ENCODE data around the gene ATOH8.
"Not testable (repeated sequence)": the region's sequence is repeated elsewhere in the genome, so short reads cannot be mapped to it uniquely, and the experiment has no call there.

ATOH8 gene

GRCh38 chr2:85753525-85754312 lies at the start of gene ATOH8:
ATOH8 (plus strand) TSS chr2:85753991; CDS start chr2:85754190, 199 bp downstream.
- peak; percentile 14 for DNase-seq

DNA sequence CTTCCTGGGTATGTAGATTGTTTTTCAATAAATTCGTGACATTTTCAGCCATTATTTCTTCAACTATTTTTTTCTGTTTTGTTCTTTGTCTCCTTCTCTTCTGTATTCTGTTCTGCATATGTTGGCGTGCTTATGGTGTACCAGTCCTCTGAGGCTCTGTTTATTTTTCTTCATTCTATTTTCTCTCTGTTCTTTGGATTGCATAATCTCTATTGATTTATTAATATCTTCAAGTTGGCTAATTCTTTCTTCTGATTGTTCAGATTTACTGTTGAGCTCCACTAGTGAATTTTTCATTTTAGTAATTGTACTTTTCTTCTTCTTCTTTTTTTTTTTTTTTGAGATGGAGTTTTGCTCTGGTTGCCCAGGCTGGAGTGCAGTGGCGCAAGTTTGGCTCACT lies 49.8 kb upstream of the ATOH8 start:
- DNase-seq = no peak

GRCh38 chr2:85704800-85705679 lies 48.8 kb upstream of the ATOH8 start:
- no peak for DNase-seq

DNA sequence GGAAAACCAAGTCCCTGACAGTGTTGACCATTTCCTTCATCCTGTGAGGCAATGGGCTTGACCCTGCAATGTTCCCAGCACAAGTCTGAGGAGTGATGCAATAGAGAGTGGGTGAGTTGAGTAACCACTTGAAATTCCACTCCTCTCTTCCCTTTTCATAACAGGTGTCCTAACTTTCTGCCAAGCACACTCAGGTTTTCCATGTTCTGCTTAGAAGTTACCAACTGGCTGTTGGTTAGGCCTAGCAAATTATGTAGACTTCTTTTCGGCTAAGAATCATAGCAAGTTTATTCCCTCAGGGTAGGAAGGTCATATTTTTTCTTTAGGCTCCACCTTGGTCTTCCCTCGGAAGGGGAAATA lies 48.1 kb upstream of the ATOH8 start:
- DNase-seq = no peak

DNA sequence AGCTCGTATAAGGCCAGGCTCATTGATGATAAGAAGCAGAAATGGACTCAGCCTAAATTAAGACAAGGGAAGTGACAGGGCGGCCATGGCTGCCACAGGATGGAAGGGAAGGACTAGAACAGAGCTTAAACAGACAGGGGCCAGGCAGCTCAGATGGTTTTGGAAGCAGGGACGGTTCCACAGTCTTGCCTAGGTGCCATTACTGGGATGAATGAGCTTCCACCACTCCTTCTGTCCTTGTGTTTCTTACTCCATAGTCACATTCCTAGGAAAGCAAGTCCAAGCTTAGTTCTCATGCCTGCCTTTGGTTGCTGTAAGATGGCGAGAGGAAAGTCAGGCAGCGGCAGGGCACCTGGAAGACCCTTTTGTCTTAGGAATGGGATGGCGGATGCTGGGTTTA lies 47.7 kb upstream of the ATOH8 start:
- no peak for DNase-seq

DNA sequence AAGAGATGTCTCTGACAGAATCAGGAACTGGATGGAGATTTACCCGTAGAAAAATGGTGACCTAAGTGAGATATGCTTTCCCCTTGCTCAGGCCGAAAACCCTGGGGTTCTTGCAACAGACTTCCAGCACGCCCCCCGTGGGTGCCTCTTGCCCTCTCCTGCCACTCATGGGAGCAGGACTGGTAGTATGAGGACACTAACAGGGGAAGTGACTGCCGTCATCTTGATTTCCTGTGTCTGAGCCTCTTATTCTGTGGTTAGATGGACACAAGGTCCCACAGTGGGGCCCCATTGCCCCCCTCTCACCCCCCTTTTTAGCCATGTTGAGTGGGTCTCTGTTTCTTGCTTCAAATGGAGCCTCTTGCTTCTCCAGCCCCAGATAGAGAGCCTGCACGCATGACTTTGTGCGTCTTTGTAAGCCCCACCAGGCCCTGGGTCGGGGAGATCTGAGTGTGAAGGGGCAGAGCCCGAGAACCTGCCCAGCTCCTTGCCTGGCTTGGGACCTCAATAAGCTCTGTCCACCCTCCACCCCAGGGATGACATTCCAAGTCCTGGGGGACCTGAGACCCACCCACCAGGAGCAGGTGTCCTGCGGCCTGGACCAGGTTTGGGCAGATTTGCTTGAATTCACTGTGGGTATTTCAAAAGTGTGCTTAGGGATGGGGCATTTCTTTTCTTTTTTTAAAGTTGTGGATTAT lies 47.0 kb upstream of the ATOH8 start:
- DNase-seq = no peak

DNA sequence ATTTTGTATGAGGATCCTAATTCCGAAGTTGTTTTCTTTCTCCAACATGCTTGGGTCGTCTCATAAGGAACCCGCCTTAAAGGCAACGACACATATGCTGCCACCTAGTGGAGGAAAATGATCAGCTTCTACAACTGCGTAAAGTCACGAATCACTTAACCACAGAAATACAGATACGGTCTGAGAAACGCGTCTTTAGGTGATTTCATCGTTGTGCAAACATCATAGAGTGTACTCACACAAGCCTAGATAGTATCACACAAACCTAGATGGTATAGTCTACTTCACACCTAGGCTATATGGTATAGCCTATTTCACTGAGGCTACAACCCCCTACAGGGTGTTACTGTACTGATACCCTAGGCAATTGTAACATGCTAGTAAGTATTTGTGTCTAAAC lies 46.5 kb upstream of the ATOH8 start:
- DNase-seq = peak; percentile 79

GRCh38 chr2:85708641-85709040 lies 45.1 kb upstream of the ATOH8 start:
- DNase-seq = no peak

GRCh38 chr2:85709401-85709811 lies 44.4 kb upstream of the ATOH8 start:
- DNase-seq = no peak

DNA sequence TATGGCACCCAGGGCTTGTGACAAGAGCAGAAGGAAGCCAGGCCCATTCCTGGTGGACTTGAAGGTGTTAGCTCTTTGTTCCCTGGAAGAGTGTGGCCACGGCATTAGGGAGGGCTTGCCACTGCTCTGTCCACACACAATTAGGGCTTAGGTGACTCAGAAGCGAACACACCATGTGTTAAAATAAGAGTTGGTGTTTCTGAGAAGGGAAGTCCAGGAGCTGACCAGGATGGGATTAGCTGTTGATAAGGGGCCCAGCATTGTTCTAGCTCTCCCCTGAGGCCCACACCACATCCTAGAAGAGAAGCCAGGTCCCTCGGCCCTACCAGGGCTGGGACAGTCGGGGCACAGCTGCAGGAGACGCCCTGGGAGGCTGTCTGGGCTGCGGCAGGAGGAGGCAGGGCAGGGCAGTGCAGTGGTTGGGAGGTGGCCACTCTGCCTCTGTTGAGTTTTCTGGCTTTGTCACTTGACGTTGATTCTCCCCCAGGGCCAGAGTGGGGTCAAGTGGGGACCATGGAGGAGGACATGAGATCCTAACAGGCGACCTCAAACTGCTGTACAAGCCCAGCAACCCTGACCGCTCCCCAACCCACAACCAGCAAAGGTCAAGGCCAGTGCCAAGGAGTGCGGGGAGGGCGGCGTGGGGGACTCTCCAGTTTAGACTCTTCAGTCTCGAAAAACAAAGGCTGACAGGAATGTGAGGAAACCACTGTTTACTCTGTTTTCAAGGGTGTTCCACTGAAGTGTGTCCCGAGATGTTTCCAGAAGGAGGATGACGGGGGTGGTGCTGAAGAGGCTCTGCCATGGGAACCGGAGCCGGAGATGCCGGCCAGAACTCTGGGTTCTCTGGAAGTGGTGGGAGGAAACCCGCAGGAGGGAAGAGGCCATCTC lies 42.9 kb upstream of the ATOH8 start:
- DNase-seq = no peak

DNA sequence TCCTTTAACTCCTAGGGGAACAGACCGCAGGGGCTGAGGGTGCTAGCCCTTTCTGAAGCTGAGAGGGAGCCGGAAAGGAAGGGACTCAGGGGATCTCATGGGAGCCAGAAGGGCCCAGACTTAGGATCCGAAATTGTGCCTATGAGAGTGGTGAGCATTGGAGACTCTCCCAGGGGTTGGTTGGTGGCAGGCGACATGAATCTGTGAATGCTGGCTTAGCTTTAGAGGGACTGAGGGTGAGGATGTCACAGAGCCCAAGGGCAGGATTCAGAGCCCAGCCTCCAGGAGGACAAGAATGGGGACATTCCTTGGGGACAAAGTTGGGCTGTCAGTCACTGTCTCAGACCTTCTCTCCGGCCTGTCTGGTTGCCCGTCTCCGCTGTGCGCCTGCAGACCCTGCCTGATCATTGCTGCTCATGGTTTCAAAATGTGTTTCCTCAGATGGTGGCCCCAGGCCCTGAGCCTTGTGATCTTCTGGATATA lies 42.2 kb upstream of the ATOH8 start:
- no peak for DNase-seq

DNA sequence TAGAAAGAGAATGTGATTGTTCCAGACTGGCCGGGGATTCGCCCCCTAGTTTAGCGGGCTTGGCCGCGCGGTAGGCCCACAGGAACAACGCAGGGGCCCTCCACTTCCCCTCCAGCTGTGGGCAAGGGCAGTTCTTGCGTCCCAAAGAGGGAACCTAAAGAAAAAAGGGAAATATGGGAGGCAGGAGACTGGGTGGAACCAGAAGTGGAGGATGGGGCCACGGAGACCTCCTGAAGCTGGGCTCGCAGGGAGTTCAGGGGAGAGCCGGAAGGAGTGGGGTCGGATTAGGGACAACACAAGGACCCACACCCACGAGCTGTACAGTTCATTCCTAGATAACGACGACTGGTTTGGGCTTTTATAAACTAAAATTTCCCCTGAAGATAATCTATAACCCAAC lies 41.5 kb upstream of the ATOH8 start:
- DNase-seq = peak; percentile 86

- DNase-seq = no peak
Observed at GRCh38 chr2:85712849-85713612, 40.8 kb upstream of the ATOH8 start.

- no peak for DNase-seq
Observed at GRCh38 chr2:85713836-85714235, 40.0 kb upstream of the ATOH8 start.

DNA sequence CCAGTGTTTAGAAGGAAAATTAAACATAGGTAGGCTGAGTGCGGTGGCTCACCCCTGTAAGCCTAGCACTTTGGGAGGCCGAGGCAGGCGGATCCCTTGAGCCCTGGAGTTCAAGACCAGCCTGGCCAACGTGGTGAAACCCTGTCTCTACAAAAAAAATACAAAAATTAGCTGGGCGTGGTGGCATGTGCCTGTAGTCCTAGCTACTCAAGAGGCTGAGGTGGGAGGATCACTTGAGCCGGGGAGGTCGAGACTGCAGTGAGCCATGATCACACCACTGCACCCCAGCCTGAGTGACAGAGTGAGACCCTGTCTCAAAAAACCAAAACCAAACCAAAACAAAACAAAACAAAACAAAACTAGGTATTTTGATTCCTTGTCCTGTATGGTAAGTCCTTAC lies 39.4 kb upstream of the ATOH8 start:
- not testable (repeated sequence) for DNase-seq

DNA sequence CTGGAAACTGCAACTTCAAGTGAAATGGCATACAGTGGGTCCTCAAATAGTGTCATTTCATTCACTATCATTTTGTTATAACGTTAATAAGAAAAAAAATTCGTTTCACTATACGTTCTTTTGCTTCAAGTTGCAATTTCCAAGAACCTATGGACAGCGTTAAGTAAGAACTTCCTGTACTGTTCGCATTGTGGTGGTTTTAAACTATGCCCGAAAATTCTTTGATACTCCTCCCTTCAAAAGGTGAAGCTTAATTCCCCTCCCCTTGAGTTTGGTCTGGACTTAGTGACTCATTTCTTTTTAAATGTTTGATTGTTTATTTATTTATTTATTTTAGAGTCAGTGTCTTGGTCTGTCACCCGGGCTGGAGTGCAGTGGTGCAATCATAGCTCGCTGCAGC lies 39.0 kb upstream of the ATOH8 start:
- no peak for DNase-seq

GRCh38 chr2:85716346-85716914 lies 37.4 kb upstream of the ATOH8 start:
- DNase-seq = no peak

DNA sequence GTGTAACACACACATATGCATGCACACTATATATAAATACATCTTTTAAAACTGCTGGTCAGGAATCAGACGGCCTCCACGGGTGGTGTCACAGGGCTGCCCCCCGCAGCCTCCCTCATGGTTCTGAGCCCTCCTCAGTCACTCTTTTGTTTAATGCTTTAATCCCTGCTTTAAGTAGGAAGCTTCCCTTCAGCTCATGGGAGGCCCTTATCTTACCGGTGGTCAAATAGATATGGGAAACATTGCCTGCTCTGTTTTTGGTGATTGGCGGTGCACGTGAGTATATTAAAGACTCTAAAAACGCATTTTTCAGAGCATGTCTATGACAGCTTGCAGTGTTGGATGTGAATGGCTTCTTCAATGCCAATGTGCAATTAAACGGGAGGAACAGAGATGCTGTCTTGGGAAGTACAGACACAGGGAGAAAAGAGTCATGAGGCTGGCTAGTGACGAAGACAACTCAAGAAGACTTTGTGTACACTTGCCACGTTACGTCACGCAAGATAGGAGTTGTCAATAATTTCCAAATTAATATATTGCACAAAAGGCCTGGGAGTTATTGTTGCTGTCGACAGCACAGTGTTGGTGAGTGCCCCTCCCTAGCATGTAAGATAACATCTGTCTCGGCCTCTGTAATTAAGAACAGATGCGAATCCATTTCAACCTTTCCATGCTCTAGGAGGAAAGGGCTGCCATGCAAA lies 36.3 kb upstream of the ATOH8 start:
- no peak for DNase-seq

GRCh38 chr2:85718009-85718391 lies 35.8 kb upstream of the ATOH8 start:
- DNase-seq = no peak

DNA sequence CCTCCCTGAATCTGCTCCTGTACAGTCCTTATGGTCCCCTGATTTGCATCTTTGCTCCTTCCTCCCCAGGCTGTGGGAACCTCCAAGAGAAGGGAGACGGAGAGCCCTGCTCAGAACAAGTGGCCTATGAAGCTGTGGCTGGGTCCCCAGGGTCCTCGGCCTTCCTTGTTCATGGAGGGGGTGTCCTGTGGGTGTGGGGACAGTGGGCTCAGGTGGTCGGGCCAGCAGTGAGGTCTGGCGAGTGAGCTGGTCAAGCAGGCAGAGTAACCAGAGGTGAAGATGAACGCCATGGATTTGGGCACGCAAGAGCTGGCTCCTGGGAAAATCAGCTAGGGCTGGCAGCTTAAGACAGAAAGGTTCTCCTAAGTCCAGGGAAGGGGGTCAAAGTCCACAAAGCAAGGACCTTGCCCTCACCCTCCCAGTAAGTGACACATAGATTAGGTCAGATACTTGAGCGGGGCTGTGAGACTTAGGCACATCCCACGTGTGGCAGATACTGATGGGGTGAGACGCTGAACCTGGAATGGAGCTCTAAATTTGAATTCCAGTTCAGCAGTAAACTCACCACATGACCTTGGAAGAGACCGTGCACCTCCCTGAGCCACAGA lies 34.8 kb upstream of the ATOH8 start:
- no peak for DNase-seq

Data from GDM1 (cell line).